Type B pancreatic cell (in vitro differentiated cells): Measurements from ENCODE around the gene BTG1. TPM values are rescaled to one million over a fixed set of nuclear protein-coding genes. Genes with fewer than 3 reads are reported as not detected.

Experiments used
- DNase-seq: peaks from one replicate; pipeline ENCODE4 v3.0.0; 2021; ENCODE audit warnings: mixed read lengths; ENCODE audit not compliant: unreplicated experiment; ENCODE audit errors: extremely low spot score
- H3K27ac Mint-ChIP-seq: 2 replicates; pipeline ENCODE4 v1.8.0; 2021; ENCODE audit warnings: mild to moderate bottlenecking, mixed read lengths
- H3K27me3 Mint-ChIP-seq: 2 replicates; pipeline ENCODE4 v1.8.0; 2021; ENCODE audit warnings: mixed read lengths
- H3K36me3 Mint-ChIP-seq: 2 replicates; pipeline ENCODE4 v1.8.0; 2021; ENCODE audit warnings: mixed read lengths
- H3K4me1 Mint-ChIP-seq: one replicate; pipeline ENCODE4 v1.8.0; 2021; ENCODE audit warnings: mixed read lengths; ENCODE audit not compliant: unreplicated experiment
- H3K4me3 Mint-ChIP-seq: 2 replicates; pipeline ENCODE4 v1.8.0; 2021; ENCODE audit warnings: mild to moderate bottlenecking, mixed read lengths
- H3K9me3 Mint-ChIP-seq: 2 replicates; pipeline ENCODE4 v1.8.0; 2021; ENCODE audit warnings: mixed read lengths
- long read RNA-seq: library from polyadenylated mRNA; unstranded; transcript quantifications from one replicate; pipeline ENCODE4 v2.0.0, GENCODE V29; 2020
- total RNA-seq: library from RNA; stranded (reverse); gene quantifications from 2 replicates; pipeline ENCODE4 v1.2.1, GENCODE V29; 2021; ENCODE audit warnings: low replicate concordance
- TF ChIP-seq, protein P1 (sequence below): fragments of 200-600 bp; sonication (generic); conservative IDR thresholded peaks from 2 replicates; pipeline ENCODE4 v1.5.0; 2021; ENCODE audit warnings: antibody characterized with exemption, mild to moderate bottlenecking

BTG1 gene, protein sequence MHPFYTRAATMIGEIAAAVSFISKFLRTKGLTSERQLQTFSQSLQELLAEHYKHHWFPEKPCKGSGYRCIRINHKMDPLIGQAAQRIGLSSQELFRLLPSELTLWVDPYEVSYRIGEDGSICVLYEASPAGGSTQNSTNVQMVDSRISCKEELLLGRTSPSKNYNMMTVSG
- total RNA-seq, result 111 and 116 TPM in 2 replicates
- long read RNA-seq, full-length matches to known transcripts, result 7 of 19 reads
- long read RNA-seq, partial matches to known transcripts, result 0 of 19 reads
- long read RNA-seq, other reads (novel, unspliced or antisense), result 12 of 19 reads

DNA sequence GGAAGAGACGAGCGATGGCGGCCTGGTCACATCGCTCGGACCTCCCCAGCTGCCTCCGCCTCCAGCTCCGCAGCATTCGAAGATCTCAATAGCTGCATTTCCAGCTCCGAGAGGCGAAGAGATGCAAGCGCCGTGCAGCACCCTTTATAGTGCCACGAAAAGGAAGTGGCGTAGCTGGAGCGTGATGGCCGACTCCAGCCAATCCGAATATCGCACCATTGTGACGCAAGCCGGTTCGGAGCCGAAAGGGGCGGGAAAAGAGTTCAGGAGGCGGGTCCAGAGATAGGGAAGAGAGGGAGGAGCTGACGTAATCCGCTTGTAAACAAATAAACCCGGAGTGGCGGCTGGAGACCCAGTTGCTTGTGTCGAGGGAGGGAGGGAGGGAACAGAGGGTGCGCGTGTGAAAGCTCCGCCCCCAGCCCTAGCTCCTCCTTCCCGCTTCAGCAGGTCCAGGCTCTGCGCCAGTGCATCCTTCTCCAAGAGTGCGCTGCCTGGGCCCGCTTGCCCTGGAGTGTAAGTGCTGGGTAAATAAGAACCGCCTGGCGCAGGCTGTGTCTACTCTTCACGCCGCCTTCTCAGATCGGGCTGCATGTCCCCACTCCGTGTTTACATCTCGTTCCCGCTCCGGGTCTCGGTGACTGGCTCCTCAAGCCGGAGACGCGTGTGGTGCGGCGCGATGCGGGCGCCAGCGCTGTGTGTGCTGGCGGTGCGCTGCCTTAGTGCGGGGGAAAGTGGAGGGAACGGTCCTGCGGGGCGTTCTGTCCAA lies at the start of gene BTG1:
Gene BTG1, minus strand, starts transcription at position 116 of the 766 bp plus-strand sequence. CDS start 311 bp downstream, outside the sequence.
- Mint-ChIP-seq H3K27me3 (no peaks in the 10 kb centered on the region), H3K4me1 (peaks cover 24% of the 10 kb centered on the region), H3K27ac (peak within 1 kb of the TSS; percentile 97), H3K4me3 (peak within 1 kb of the TSS; percentile 97), H3K9me3 (no peaks in the 10 kb centered on the region), H3K36me3 (peaks cover 35% of the 10 kb centered on the region)
- peak; percentile 99 for DNase-seq
- TF ChIP-seq, protein P1, sequence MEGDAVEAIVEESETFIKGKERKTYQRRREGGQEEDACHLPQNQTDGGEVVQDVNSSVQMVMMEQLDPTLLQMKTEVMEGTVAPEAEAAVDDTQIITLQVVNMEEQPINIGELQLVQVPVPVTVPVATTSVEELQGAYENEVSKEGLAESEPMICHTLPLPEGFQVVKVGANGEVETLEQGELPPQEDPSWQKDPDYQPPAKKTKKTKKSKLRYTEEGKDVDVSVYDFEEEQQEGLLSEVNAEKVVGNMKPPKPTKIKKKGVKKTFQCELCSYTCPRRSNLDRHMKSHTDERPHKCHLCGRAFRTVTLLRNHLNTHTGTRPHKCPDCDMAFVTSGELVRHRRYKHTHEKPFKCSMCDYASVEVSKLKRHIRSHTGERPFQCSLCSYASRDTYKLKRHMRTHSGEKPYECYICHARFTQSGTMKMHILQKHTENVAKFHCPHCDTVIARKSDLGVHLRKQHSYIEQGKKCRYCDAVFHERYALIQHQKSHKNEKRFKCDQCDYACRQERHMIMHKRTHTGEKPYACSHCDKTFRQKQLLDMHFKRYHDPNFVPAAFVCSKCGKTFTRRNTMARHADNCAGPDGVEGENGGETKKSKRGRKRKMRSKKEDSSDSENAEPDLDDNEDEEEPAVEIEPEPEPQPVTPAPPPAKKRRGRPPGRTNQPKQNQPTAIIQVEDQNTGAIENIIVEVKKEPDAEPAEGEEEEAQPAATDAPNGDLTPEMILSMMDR, result peak; percentile 38

DNA sequence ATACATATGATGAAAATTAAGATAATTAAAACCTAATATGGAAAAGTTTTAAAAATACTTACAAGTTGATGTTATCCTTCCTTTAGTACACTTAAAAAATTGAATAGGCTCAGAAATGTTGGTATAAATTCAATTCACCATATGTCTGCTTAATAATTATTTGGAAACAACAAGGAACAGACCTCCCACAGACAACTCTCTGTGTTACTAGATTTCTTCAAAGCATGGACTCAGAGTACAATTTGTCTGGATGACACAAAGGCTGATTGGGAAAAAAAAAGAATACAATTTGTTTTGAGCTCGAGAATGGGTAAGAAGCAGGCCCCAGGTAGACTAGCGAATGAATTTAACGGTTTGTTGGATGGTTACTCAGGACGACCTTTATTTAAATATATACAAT lies 48.9 kb upstream of the BTG1 start:
- Mint-ChIP-seq H3K9me3 (peaks cover 7% of the 10 kb centered on the region), H3K4me1 (peaks cover 19% of the 10 kb centered on the region), H3K36me3 (no peaks in the 10 kb centered on the region), H3K27ac (no peak overlapping the region), H3K4me3 (no peak overlapping the region), H3K27me3 (no peaks in the 10 kb centered on the region)
- no peak for DNase-seq
- TF ChIP-seq, protein P1, result no peak

DNA sequence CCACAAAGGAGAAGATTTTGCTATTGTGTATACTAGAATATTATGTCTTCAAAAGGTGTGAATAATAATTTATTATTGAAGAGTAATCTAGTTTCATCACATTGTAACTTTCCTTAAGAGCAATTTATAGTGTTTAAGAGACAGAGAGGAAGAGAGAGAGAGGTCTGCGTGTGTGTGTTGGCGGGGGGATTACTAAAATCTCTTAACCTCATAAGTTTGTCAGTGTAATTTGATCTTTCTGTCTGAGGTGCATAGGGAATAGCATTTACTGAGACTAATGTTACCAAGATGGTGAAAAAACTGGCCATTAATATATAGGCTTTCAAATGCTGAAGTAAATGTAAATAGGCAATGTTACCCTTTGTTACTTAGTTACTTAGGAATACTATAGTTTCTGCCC lies 48.2 kb upstream of the BTG1 start:
- no peak overlapping the region for H3K4me3 Mint-ChIP-seq
- H3K9me3 Mint-ChIP-seq, result peaks cover 7% of the 10 kb centered on the region
- H3K4me1 Mint-ChIP-seq, result peaks cover 19% of the 10 kb centered on the region
- no peak for DNase-seq
- TF ChIP-seq, protein P1, result no peak
- no peaks in the 10 kb centered on the region for H3K27me3 Mint-ChIP-seq
- no peaks in the 10 kb centered on the region for H3K36me3 Mint-ChIP-seq
- no peak overlapping the region for H3K27ac Mint-ChIP-seq

DNA sequence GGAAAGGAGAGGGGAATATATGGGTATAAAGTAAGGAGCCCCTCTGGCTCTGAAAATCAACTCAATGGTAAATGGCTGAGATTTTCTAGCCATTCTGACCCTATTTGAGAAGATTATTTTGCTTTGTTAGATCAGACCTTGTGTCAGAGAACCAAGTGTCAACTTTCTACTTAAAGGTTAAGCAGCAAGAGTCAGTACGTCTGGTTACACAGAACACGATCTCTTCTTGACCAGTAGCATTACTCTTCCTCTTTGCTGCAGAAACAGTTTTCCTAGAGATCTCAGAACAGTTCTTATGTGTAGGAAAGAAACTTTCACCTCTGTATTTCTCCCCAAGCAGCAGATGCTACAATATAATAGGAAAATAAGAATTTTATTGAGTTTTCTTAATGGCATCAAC lies 47.4 kb upstream of the BTG1 start:
- Mint-ChIP-seq H3K4me3 (no peak overlapping the region), H3K27ac (no peak overlapping the region), H3K4me1 (peaks cover 19% of the 10 kb centered on the region), H3K36me3 (no peaks in the 10 kb centered on the region), H3K27me3 (no peaks in the 10 kb centered on the region), H3K9me3 (peaks cover 7% of the 10 kb centered on the region)
- DNase-seq, result no peak
- TF ChIP-seq, protein P1, result no peak

DNA sequence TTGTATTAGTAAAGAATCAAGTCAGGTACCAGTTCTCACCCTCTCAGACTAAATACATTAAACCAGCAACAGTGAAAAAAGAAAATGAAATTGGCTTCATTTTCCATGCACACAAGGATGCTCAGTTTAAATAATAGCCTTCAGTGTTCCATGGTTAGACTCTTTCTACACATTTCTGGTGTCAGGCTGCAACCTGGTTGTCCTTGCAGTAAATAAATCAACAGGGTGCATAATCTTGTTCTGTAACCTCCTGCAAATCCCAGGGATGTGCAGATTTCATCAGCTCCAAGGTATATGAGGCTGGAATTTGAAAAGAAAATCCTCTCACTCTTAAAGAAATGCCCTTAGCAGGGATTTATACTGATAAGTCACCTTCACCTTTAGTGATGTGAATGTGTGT lies 46.7 kb upstream of the BTG1 start:
- peaks cover 7% of the 10 kb centered on the region for H3K9me3 Mint-ChIP-seq
- no peak overlapping the region for H3K4me3 Mint-ChIP-seq
- DNase-seq, result no peak
- H3K36me3 Mint-ChIP-seq, result no peaks in the 10 kb centered on the region
- TF ChIP-seq, protein P1, result no peak
- no peak overlapping the region for H3K27ac Mint-ChIP-seq
- H3K27me3 Mint-ChIP-seq, result no peaks in the 10 kb centered on the region
- peaks cover 19% of the 10 kb centered on the region for H3K4me1 Mint-ChIP-seq
